ENCODE measurements around the gene SLC29A3. TPM values are rescaled to one million over a fixed set of nuclear protein-coding genes. Genes with fewer than 3 reads are reported as not detected.

SLC29A3 gene
- total and polyA plus RNA-seq, 2 experiments from 2014 or later, result 10.3 to 12.3 TPM

DNA sequence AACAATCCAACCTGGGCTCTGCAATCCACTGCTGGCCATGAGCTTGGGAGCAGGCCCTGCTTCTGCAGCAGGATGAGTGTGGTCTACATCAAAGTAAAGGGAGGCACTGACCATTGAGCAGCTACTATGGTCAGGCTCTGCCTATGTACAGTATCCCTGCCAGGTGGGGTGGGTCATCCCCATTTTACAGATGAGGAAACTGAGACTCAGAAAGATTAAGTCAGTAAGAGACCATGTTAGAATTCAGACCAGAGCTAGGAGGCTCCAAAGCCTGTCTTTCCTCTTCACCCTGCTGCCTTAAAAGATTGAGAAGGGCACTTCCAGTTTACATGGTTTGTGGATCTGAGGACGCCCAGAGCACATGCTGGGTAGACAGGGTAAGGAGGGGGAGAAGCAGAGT, 50.5 kb downstream of the SLC29A3 start (continued):
- TF ChIP-seq, protein P1, sequence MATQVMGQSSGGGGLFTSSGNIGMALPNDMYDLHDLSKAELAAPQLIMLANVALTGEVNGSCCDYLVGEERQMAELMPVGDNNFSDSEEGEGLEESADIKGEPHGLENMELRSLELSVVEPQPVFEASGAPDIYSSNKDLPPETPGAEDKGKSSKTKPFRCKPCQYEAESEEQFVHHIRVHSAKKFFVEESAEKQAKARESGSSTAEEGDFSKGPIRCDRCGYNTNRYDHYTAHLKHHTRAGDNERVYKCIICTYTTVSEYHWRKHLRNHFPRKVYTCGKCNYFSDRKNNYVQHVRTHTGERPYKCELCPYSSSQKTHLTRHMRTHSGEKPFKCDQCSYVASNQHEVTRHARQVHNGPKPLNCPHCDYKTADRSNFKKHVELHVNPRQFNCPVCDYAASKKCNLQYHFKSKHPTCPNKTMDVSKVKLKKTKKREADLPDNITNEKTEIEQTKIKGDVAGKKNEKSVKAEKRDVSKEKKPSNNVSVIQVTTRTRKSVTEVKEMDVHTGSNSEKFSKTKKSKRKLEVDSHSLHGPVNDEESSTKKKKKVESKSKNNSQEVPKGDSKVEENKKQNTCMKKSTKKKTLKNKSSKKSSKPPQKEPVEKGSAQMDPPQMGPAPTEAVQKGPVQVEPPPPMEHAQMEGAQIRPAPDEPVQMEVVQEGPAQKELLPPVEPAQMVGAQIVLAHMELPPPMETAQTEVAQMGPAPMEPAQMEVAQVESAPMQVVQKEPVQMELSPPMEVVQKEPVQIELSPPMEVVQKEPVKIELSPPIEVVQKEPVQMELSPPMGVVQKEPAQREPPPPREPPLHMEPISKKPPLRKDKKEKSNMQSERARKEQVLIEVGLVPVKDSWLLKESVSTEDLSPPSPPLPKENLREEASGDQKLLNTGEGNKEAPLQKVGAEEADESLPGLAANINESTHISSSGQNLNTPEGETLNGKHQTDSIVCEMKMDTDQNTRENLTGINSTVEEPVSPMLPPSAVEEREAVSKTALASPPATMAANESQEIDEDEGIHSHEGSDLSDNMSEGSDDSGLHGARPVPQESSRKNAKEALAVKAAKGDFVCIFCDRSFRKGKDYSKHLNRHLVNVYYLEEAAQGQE (IDR thresholded peaks at IDR 0.05; ENCODE audit: unreplicated experiment), result no peak
- no peak for TF ChIP-seq ZNF114 (CRISPR knock-in tag; IDR thresholded peaks at IDR 0.05)

DNA sequence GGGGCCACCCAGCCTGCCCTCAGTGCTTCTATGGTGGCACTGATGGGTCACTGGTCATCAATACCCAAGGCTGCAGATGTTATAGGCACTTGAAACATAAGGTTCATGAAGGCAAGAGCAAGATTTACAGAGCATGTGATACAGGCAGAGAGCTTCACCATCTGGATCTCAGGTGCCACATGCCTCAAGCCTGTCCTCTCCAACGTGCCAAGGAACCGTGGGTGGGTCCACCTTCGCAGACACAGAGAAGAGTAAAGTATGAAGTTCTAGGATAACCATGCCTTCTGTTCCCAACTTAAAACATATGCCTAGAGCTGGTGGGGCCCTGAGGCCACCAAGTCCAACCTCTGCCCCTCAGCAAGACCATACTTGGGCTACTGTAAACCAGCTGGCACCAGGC, 51.0 kb downstream of the SLC29A3 start:
- Histone ChIP-seq H3K4me3 (no peak overlapping the region), H3K36me3 (ENCODE audit: insufficient read depth) (no peaks in the 10 kb centered on the region), H3K27me3 (ENCODE audit: insufficient read depth) (no peaks in the 10 kb centered on the region), H3K9me2 (ENCODE audit: insufficient read depth) (no peaks in the 10 kb centered on the region), H3K27ac (ENCODE audit: low read depth) (no peak overlapping the region), H3K4me1 (ENCODE audit: insufficient read depth) (no peaks in the 10 kb centered on the region), H3F3A (replicated peaks; ENCODE audit: low read depth) (no peaks in the 10 kb centered on the region), H4K20me1 (replicated peaks; ENCODE audit: insufficient read depth) (0 out of 2 replicates have a peak, but pooled peaks cover 4% of the 10 kb centered on the region), H3K79me2 (replicated peaks; ENCODE audit: insufficient read depth) (no peaks in the 10 kb centered on the region), H2AFZ (no peak overlapping the region), H3K4me2 (no peak overlapping the region)
- DNase-seq (ENCODE audit: low spot score), result no peak
- no peak overlapping the region for H3K4me3 Mint-ChIP-seq
- ATAC-seq, result no peak
- no peak overlapping the region for H3K27ac Mint-ChIP-seq
- no peaks in the 10 kb centered on the region for H3K27me3 Mint-ChIP-seq (ENCODE audit: insufficient read depth, low read depth, poor library complexity)
- no peaks in the 10 kb centered on the region for H3K36me3 Mint-ChIP-seq (ENCODE audit: low read depth)
- H3K9me3 Mint-ChIP-seq, result no peaks in the 10 kb centered on the region
- no peaks in the 10 kb centered on the region for H3K4me1 Mint-ChIP-seq
- TF ChIP-seq POLR2AphosphoS5 (IDR thresholded peaks at IDR 0.05; ENCODE audit: low read depth), result no peak
- TF ChIP-seq ZNF331 (CRISPR knock-in tag; IDR thresholded peaks at IDR 0.05; ENCODE audit: low read depth), result no peak
- TF ChIP-seq, protein P1 (IDR thresholded peaks at IDR 0.05; ENCODE audit: unreplicated experiment), result no peak
- TF ChIP-seq, protein P2, sequence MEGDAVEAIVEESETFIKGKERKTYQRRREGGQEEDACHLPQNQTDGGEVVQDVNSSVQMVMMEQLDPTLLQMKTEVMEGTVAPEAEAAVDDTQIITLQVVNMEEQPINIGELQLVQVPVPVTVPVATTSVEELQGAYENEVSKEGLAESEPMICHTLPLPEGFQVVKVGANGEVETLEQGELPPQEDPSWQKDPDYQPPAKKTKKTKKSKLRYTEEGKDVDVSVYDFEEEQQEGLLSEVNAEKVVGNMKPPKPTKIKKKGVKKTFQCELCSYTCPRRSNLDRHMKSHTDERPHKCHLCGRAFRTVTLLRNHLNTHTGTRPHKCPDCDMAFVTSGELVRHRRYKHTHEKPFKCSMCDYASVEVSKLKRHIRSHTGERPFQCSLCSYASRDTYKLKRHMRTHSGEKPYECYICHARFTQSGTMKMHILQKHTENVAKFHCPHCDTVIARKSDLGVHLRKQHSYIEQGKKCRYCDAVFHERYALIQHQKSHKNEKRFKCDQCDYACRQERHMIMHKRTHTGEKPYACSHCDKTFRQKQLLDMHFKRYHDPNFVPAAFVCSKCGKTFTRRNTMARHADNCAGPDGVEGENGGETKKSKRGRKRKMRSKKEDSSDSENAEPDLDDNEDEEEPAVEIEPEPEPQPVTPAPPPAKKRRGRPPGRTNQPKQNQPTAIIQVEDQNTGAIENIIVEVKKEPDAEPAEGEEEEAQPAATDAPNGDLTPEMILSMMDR (conservative IDR thresholded peaks at IDR 0.05; ENCODE audit: low read depth in 2 of 2), result no peak
- TF ChIP-seq CREB1 (CRISPR knock-in tag; IDR thresholded peaks at IDR 0.05; ENCODE audit: low read depth), result no peak
- TF ChIP-seq EZH2phosphoT487 (IDR thresholded peaks at IDR 0.05; ENCODE audit: unreplicated experiment), result no peak
- no peak for TF ChIP-seq ZNF114 (CRISPR knock-in tag; IDR thresholded peaks at IDR 0.05)
- TF ChIP-seq, protein P3, sequence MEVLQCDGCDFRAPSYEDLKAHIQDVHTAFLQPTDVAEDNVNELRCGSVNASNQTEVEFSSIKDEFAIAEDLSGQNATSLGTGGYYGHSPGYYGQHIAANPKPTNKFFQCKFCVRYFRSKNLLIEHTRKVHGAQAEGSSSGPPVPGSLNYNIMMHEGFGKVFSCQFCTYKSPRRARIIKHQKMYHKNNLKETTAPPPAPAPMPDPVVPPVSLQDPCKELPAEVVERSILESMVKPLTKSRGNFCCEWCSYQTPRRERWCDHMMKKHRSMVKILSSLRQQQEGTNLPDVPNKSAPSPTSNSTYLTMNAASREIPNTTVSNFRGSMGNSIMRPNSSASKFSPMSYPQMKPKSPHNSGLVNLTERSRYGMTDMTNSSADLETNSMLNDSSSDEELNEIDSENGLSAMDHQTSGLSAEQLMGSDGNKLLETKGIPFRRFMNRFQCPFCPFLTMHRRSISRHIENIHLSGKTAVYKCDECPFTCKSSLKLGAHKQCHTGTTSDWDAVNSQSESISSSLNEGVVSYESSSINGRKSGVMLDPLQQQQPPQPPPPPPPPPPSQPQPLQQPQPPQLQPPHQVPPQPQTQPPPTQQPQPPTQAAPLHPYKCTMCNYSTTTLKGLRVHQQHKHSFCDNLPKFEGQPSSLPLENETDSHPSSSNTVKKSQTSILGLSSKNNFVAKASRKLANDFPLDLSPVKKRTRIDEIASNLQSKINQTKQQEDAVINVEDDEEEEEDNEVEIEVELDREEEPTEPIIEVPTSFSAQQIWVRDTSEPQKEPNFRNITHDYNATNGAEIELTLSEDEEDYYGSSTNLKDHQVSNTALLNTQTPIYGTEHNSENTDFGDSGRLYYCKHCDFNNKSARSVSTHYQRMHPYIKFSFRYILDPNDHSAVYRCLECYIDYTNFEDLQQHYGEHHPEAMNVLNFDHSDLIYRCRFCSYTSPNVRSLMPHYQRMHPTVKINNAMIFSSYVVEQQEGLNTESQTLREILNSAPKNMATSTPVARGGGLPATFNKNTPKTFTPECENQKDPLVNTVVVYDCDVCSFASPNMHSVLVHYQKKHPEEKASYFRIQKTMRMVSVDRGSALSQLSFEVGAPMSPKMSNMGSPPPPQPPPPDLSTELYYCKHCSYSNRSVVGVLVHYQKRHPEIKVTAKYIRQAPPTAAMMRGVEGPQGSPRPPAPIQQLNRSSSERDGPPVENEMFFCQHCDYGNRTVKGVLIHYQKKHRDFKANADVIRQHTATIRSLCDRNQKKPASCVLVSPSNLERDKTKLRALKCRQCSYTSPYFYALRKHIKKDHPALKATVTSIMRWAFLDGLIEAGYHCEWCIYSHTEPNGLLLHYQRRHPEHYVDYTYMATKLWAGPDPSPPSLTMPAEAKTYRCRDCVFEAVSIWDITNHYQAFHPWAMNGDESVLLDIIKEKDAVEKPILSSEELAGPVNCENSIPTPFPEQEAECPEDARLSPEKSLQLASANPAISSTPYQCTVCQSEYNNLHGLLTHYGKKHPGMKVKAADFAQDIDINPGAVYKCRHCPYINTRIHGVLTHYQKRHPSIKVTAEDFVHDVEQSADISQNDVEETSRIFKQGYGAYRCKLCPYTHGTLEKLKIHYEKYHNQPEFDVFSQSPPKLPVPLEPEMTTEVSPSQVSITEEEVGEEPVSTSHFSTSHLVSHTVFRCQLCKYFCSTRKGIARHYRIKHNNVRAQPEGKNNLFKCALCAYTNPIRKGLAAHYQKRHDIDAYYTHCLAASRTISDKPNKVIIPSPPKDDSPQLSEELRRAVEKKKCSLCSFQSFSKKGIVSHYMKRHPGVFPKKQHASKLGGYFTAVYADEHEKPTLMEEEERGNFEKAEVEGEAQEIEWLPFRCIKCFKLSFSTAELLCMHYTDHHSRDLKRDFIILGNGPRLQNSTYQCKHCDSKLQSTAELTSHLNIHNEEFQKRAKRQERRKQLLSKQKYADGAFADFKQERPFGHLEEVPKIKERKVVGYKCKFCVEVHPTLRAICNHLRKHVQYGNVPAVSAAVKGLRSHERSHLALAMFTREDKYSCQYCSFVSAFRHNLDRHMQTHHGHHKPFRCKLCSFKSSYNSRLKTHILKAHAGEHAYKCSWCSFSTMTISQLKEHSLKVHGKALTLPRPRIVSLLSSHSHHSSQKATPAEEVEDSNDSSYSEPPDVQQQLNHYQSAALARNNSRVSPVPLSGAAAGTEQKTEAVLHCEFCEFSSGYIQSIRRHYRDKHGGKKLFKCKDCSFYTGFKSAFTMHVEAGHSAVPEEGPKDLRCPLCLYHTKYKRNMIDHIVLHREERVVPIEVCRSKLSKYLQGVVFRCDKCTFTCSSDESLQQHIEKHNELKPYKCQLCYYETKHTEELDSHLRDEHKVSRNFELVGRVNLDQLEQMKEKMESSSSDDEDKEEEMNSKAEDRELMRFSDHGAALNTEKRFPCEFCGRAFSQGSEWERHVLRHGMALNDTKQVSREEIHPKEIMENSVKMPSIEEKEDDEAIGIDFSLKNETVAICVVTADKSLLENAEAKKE (CRISPR knock-in tag; IDR thresholded peaks at IDR 0.05), result no peak
- no peak for TF ChIP-seq JUNB (IDR thresholded peaks at IDR 0.05; ENCODE audit: unreplicated experiment)
- TF ChIP-seq EZH2 (IDR thresholded peaks at IDR 0.05; ENCODE audit: low read depth, unreplicated experiment), result no peak

Measured in GM23338 (cell line).